OCI-LY7 (cell line): ENCODE measurements around the gene ESRRG.

Experiments
- EZH2phosphoT487 ChIP-seq: fragments of 200-600 bp; sonication (generic); IDR thresholded peaks from 2 replicates; pipeline ENCODE4 v1.6.1; 2018; ENCODE audit warnings: low read depth, borderline replicate concordance, mild to moderate bottlenecking, mixed run types, antibody characterized with exemption, low read length, moderate library complexity, mixed read lengths
- TF ChIP-seq, protein P1 (sequence below): fragments of 200-600 bp; sonication (generic); conservative IDR thresholded peaks from 2 replicates; pipeline ENCODE4 v1.5.1; 2014; ENCODE audit warnings: mild to moderate bottlenecking, antibody characterized with exemption, low read length, moderate library complexity, mixed read lengths

DNA sequence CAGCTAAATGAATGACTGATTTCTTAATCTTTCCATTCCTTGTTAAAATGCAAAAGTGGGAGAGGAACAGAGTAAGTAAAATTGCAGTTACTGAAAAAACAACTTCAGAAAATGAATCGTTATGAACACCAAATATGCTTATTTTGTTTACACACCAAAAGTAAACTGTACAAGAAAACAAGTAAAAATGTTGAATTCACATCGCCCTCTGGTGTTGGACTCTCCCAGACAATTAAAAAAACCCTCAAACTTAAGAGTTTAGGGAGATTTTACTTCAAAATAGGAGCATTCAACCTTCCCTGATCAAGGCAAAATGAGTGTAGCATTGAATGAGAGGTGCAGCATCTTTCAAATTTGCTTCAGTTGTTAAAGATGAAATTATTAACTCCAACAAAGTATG is 19.4 kb upstream of the ESRRG start:
- TF ChIP-seq, protein P1, sequence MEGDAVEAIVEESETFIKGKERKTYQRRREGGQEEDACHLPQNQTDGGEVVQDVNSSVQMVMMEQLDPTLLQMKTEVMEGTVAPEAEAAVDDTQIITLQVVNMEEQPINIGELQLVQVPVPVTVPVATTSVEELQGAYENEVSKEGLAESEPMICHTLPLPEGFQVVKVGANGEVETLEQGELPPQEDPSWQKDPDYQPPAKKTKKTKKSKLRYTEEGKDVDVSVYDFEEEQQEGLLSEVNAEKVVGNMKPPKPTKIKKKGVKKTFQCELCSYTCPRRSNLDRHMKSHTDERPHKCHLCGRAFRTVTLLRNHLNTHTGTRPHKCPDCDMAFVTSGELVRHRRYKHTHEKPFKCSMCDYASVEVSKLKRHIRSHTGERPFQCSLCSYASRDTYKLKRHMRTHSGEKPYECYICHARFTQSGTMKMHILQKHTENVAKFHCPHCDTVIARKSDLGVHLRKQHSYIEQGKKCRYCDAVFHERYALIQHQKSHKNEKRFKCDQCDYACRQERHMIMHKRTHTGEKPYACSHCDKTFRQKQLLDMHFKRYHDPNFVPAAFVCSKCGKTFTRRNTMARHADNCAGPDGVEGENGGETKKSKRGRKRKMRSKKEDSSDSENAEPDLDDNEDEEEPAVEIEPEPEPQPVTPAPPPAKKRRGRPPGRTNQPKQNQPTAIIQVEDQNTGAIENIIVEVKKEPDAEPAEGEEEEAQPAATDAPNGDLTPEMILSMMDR, result peak; percentile 63
- no peak for TF ChIP-seq EZH2phosphoT487
